SK-N-SH (cell line): ENCODE data around the gene TMEM161B. TPM values are rescaled to one million over a fixed set of nuclear protein-coding genes. Genes with fewer than 3 reads are reported as not detected.

Source experiments
- CTCF ChIA-PET: fragments of 300-600, 350-600 bp; formaldehyde crosslinking; extraction: SDS; loops from one replicate; lab custom pipeline; 2021; lab: Yijun Ruan, JAX
- POLR2A ChIA-PET: fragments of 350-600 bp; sonication (Branson Sonifier 250); formaldehyde crosslinking; extraction: SDS; loops from one replicate; lab custom pipeline; 2020; ENCODE audit warnings: antibody characterized with exemption, inconsistent platforms; lab: Yijun Ruan, JAX
- DNase-seq: peaks from one replicate; pipeline ENCODE4 v3.0.0; 2012
- H2AFZ ChIP-seq: fragments of 200-600 bp; sonication (generic); 2 replicates; pipeline ENCODE4 v1.8.1; 2016; ENCODE audit warnings: antibody characterized with exemption, mild to moderate bottlenecking, low read depth
- H3F3A ChIP-seq: fragments of 200-600 bp; sonication (generic); replicated peaks from 2 replicates; pipeline ENCODE3; 2016; ENCODE audit warnings: antibody characterized with exemption, mild to moderate bottlenecking; ENCODE audit not compliant: insufficient read depth
- H3K27ac ChIP-seq, 2 experiments: fragments of 200-500 bp in 1 of 2; fragments of 200-600 bp in 1 of 2; sonication (Bioruptor generic) in 1 of 2; sonication (generic), shearing (Covaris generic) in 1 of 2; 2 replicates each; pipeline versions ENCODE4 v1.5.1 to v1.6.1; 2014 to 2016; ENCODE audit warnings: low read depth in 2 of 2, inconsistent platforms in 1 of 2, low read length in 1 of 2, mild to moderate bottlenecking in 1 of 2, mixed read lengths in 1 of 2
- H3K27me3 ChIP-seq: fragments of 200-600 bp; sonication (generic), shearing (Covaris generic); 2 replicates; pipeline ENCODE4 v1.6.1; 2016; ENCODE audit warnings: mixed run types; ENCODE audit not compliant: insufficient read depth
- H3K36me3 ChIP-seq, 2 experiments: fragments of 200-500 bp in 1 of 2; fragments of 200-600 bp in 1 of 2; sonication (Bioruptor generic) in 1 of 2; sonication (generic) in 1 of 2; replicated peaks in 1 of 2; 2 replicates each; pipeline versions ENCODE3 to v1.5.1; 2014 to 2016; ENCODE audit warnings: low read length in 1 of 2, mild to moderate bottlenecking in 1 of 2; ENCODE audit not compliant: insufficient read depth in 2 of 2, control insufficient read depth in 1 of 2
- H3K4me1 ChIP-seq, 2 experiments: fragments of 200-500 bp in 1 of 2; fragments of 200-600 bp in 1 of 2; sonication (Bioruptor generic) in 1 of 2; sonication (generic), shearing (Covaris generic) in 1 of 2; 2 replicates each; pipeline versions ENCODE4 v1.5.1 to v1.6.1; 2014 to 2016; ENCODE audit warnings: low read depth in 1 of 2, low read length in 1 of 2, mixed run types in 1 of 2; ENCODE audit not compliant: insufficient read depth in 2 of 2, control insufficient read depth in 1 of 2
- H3K4me2 ChIP-seq: fragments of 200-600 bp; sonication (generic), shearing (Covaris generic); 2 replicates; pipeline ENCODE4 v1.6.1; 2017; ENCODE audit warnings: mixed run types
- H3K4me3 ChIP-seq, 2 experiments: fragments of 200-500 bp in 1 of 2; fragments of 200-600 bp in 1 of 2; sonication (Bioruptor generic) in 1 of 2; sonication (generic), shearing (Covaris generic) in 1 of 2; 2 replicates each; pipeline versions ENCODE4 v1.5.1 to v1.8.1; 2014 to 2016; ENCODE audit warnings: low read depth in 2 of 2, inconsistent platforms in 1 of 2, low read length in 1 of 2, mild to moderate bottlenecking in 1 of 2, mixed read lengths in 1 of 2, moderate library complexity in 1 of 2
- H3K79me2 ChIP-seq: fragments of 200-600 bp; sonication (generic); 2 replicates; pipeline ENCODE4 v1.8.1; 2017; ENCODE audit warnings: mild to moderate bottlenecking; ENCODE audit not compliant: insufficient read depth
- H3K9ac ChIP-seq: fragments of 200-600 bp; sonication (generic); 2 replicates; pipeline ENCODE4 v1.6.1; 2017; ENCODE audit warnings: mixed run types
- H3K9me2 ChIP-seq: fragments of 200-600 bp; sonication (generic); 2 replicates; pipeline ENCODE4 v1.6.1; 2017; ENCODE audit warnings: mixed run types
- H3K9me3 ChIP-seq: fragments of 200-600 bp; sonication (generic); 2 replicates; pipeline ENCODE4 v1.6.1; 2017; ENCODE audit warnings: mixed run types, mild to moderate bottlenecking, moderate library complexity
- H4K20me1 ChIP-seq: fragments of 200-600 bp; sonication (generic); 2 replicates; pipeline ENCODE4 v1.6.1; 2017; ENCODE audit warnings: mild to moderate bottlenecking, mixed run types; ENCODE audit not compliant: insufficient read depth
- CHD2 ChIP-seq: fragments of 150-350 bp; IDR thresholded peaks from 2 replicates; pipeline ENCODE4 v1.6.1; 2018; ENCODE audit warnings: low read length; ENCODE audit not compliant: partially characterized antibody
- ELF1 ChIP-seq: IDR thresholded peaks from 2 replicates; pipeline ENCODE4 v1.4.0; 2012
- EP300 ChIP-seq, 2 experiments: IDR thresholded peaks; 2 replicates each; pipeline versions ENCODE4 v1.4.0 to v1.6.1; 2012; ENCODE audit warnings: borderline replicate concordance in 1 of 2, low read depth in 1 of 2, low read length in 1 of 2
- EZH2phosphoT487 ChIP-seq: fragments of 200-600 bp; sonication (generic); IDR thresholded peaks from 2 replicates; pipeline ENCODE4 v1.6.1; 2017; ENCODE audit warnings: low read depth, mixed run types, mild to moderate bottlenecking, antibody characterized with exemption, moderate library complexity, borderline replicate concordance
- FOXJ3 ChIP-seq: sonication (generic); formaldehyde crosslinking; IDR thresholded peaks from 2 replicates; pipeline ENCODE4 v1.5.1; 2020; ENCODE audit warnings: mild to moderate bottlenecking, missing genetic modification reagents
- FOXM1 ChIP-seq: IDR thresholded peaks from 2 replicates; pipeline ENCODE4 v1.4.0; 2012; ENCODE audit warnings: low read depth, mild to moderate bottlenecking
- MXI1 ChIP-seq: IDR thresholded peaks from 2 replicates; pipeline ENCODE4 v1.6.1; 2012; ENCODE audit warnings: mild to moderate bottlenecking, low read depth, low read length, improper control_type of control experiment
- NFIC ChIP-seq: IDR thresholded peaks from 2 replicates; pipeline ENCODE4 v1.4.0; 2012; ENCODE audit warnings: borderline replicate concordance
- PBX3 ChIP-seq: IDR thresholded peaks from 2 replicates; pipeline ENCODE4; 2012
- POLR2AphosphoS5 ChIP-seq: IDR thresholded peaks from 2 replicates; pipeline ENCODE4 v1.6.1; 2012; ENCODE audit warnings: low read depth, low read length
- REST ChIP-seq: IDR thresholded peaks from 2 replicates; pipeline ENCODE4 v1.6.1; 2012; ENCODE audit warnings: mild to moderate bottlenecking, low read depth, low read length, moderate library complexity
- RFX5 ChIP-seq: IDR thresholded peaks from 2 replicates; pipeline ENCODE4 v1.6.1; 2012; ENCODE audit warnings: mild to moderate bottlenecking, improper control_type of control experiment, low read length
- SIN3A ChIP-seq: IDR thresholded peaks from 2 replicates; pipeline ENCODE4 v1.6.1; 2012; ENCODE audit warnings: low read depth, mild to moderate bottlenecking, low read length, moderate library complexity, borderline replicate concordance
- SMC3 ChIP-seq: IDR thresholded peaks from 2 replicates; pipeline ENCODE4 v1.6.1; 2012; ENCODE audit warnings: low read depth, low read length, improper control_type of control experiment
- TCF12 ChIP-seq: IDR thresholded peaks from 2 replicates; pipeline ENCODE4 v1.4.0; 2012
- ZBTB33 ChIP-seq: IDR thresholded peaks from 2 replicates; pipeline ENCODE4 v1.4.0; 2012; ENCODE audit warnings: low read depth, borderline replicate concordance
- WGBS: methylation state at CpG from one replicate; pipeline ENCODE4 v1.1.6; 2017; ENCODE audit warnings: low lambda C conversion rate; 5-methylcytosine and 5-hydroxymethylcytosine counted together
- polyA plus RNA-seq, 3 experiments: library from polyadenylated mRNA; depleted of rRNA; stranded (reverse); fragments of >200 nt; gene quantifications; 2 replicates each; pipeline ENCODE4 v1.2.3, GENCODE V29; 2012

Gene TMEM161B
- polyA plus RNA-seq, 1 of the 3 experiments (the other 2 are of a cell fraction), result 8.0 TPM

- no peaks in the 10 kb centered on the region for H4K20me1 ChIP-seq
- H3K36me3 ChIP-seq, result no peaks in the 10 kb centered on the region
- no peak overlapping the region for H2AFZ ChIP-seq
- H3K27me3 ChIP-seq, result no peaks in the 10 kb centered on the region
- no peaks in the 10 kb centered on the region for H3K79me2 ChIP-seq
- no peaks in the 10 kb centered on the region; a peak in 1 of 4 replicates for H3K4me1 ChIP-seq
- ChIA-PET CTCF (no interaction called here), POLR2A (no interaction called here)
- H3F3A ChIP-seq, result no peaks in the 10 kb centered on the region
- DNase-seq, result no peak
- no peak overlapping the region for H3K9ac ChIP-seq
- H3K27ac ChIP-seq, result no peak overlapping the region
- H3K9me3 ChIP-seq, result no peaks in the 10 kb centered on the region
- WGBS, result 27% methylated on average over 8 of the region's 14 CpGs
- TF ChIP-seq NFIC, result no peak
- no peak for TF ChIP-seq MXI1
- TF ChIP-seq CHD2, result no peak
- TF ChIP-seq EP300 (IDR thresholded peaks at IDR 0.05; ENCODE audit: borderline replicate concordance in 1 of 2, low read depth in 1 of 2, low read length in 1 of 2), result no peak
- no peak for TF ChIP-seq REST
- no peak for TF ChIP-seq TCF12
- no peak for TF ChIP-seq SIN3A
- no peak for TF ChIP-seq POLR2AphosphoS5
- TF ChIP-seq EZH2phosphoT487, result no peak
- no peak for TF ChIP-seq ZBTB33
- TF ChIP-seq SMC3, result no peak
- no peak for TF ChIP-seq ELF1
- TF ChIP-seq RFX5, result no peak
- no peak for TF ChIP-seq PBX3
- TF ChIP-seq FOXJ3 (CRISPR knock-in tag), result no peak
- no peak for TF ChIP-seq FOXM1
- no peaks in the 10 kb centered on the region for H3K9me2 ChIP-seq
- H3K4me3 ChIP-seq, result no peak overlapping the region
- H3K4me2 ChIP-seq, result no peak overlapping the region
Measured at GRCh38 chr5:88172847-88173758, 95.5 kb downstream of the TMEM161B start.
